BLaER1 (cell line): Measurements from ENCODE around the gene PCSK6.
"Not testable (repeated sequence)": the region's sequence is repeated elsewhere in the genome, so short reads cannot be mapped to it uniquely, and the experiment has no call there.

Experiments
- H3K27ac ChIP-seq: shearing (Covaris generic); formaldehyde crosslinking; 2 replicates; pipeline ENCODE4 v1.8.1; 2022
- H3K27me3 ChIP-seq: shearing (Covaris generic); formaldehyde crosslinking; 2 replicates; pipeline ENCODE4 v1.8.1; 2022
- H3K36me3 ChIP-seq: shearing (Covaris generic); formaldehyde crosslinking; 2 replicates; pipeline ENCODE4 v1.8.1; 2022
- H3K4me1 ChIP-seq: shearing (Covaris generic); formaldehyde crosslinking; 2 replicates; pipeline ENCODE4 v1.8.1; 2022
- H3K4me2 ChIP-seq: shearing (Covaris generic); formaldehyde crosslinking; 2 replicates; pipeline ENCODE4 v1.8.1; 2022
- H3K4me3 ChIP-seq: shearing (Covaris generic); formaldehyde crosslinking; 2 replicates; pipeline ENCODE4 v1.8.1; 2022
- H3K9ac ChIP-seq: shearing (Covaris generic); formaldehyde crosslinking; 2 replicates; pipeline ENCODE4 v1.8.1; 2022
- H3K9me3 ChIP-seq: shearing (Covaris generic); formaldehyde crosslinking; 2 replicates; pipeline ENCODE4 v1.8.1; 2022
- H4K20me1 ChIP-seq: shearing (Covaris generic); formaldehyde crosslinking; 2 replicates; pipeline ENCODE4 v1.8.1; 2022
- Cebpa-rat ChIP-seq: shearing (Covaris generic); IDR thresholded peaks from 2 replicates; pipeline ENCODE4 v1.8.1; 2022

The PCSK6 gene

DNA sequence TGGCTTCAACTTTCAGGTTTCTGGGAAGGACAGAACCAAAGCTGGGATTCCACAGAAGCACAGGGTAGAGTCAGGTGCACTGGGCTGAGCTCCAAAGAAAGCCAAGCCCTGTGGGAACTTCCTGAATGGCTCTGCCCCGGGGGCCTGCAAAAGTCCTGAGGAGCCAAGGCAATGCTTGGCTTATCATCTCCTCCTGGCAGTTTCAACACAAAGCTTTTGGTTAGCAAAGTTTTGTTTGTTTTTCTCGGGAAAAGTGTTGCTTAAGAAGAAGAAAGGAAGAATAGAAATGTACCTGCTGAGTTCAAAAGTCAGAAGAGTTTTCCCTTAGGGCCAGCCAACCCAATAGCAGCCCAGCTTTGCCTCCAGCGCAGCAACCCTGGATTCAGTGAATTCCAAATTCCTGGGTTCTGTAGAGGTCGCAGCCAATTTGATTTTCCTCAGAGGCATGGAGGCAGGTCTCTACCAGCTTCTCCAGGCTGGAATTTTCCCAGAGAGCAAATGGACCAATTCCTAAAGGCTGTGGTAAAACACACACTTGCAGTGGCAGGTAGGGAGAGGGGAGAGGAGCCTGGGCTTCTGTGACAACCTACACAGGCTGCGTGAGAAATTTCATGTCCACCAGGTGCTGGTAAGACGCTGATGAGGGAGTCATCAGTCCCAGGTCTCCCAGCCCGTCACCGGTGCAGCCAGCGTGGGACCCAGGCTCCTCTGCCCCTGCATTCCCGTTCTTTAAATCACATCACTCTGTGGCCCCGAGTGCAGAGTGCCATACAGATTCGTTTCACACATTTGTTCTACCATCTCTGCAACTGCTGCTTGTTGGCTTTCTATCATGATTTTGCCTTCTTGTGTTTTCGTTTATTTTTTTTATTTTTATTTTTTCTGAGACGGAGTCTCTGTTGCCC lies 140.2 kb downstream of the PCSK6 start:
- no peak overlapping the region for H3K4me2 ChIP-seq
- no peak overlapping the region for H3K27ac ChIP-seq
- no peaks in the 10 kb centered on the region for H4K20me1 ChIP-seq
- H3K36me3 ChIP-seq = no peaks in the 10 kb centered on the region; the same call in 1 of the 2 replicates
- no peak overlapping the region for H3K4me3 ChIP-seq
- H3K27me3 ChIP-seq = no peaks in the 10 kb centered on the region
- TF ChIP-seq Cebpa-rat = no peak
- no peaks in the 10 kb centered on the region for H3K9me3 ChIP-seq
- H3K4me1 ChIP-seq = peaks cover 8% of the 10 kb centered on the region; the same call in 1 of the 2 replicates
- H3K9ac ChIP-seq = no peak overlapping the region

GRCh38 chr15:101348643-101349042 lies 140.9 kb downstream of the PCSK6 start:
- no peak overlapping the region for H3K27ac ChIP-seq
- H3K9me3 ChIP-seq = no peaks in the 10 kb centered on the region
- H3K36me3 ChIP-seq = no peaks in the 10 kb centered on the region; the same call in 1 of the 2 replicates
- no peak overlapping the region for H3K4me3 ChIP-seq
- H3K9ac ChIP-seq = no peak overlapping the region
- TF ChIP-seq Cebpa-rat = no peak
- no peaks in the 10 kb centered on the region for H4K20me1 ChIP-seq
- no peak overlapping the region for H3K4me2 ChIP-seq
- peaks cover 8% of the 10 kb centered on the region; the same call in 1 of the 2 replicates for H3K4me1 ChIP-seq
- no peaks in the 10 kb centered on the region for H3K27me3 ChIP-seq

DNA sequence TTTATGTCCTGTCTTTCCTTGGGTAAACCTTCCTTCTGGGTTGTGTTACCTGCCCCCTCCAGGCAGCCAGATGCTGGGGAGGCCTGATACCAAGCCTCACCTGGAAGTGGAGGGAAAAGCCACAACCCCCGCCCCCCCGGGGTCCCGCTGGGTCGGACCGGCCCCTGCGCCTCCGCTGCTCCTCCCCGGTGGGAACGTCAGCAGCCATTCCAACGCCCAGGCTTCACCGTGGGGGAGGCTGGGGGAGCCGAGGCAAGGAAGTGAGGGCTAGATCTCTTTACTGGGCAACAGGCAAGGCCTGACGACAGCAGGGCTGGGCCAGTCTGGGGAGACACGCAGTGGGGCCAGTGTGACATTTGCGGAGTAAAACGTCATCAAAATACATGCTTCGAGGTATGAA lies 141.5 kb downstream of the PCSK6 start:
- H3K9ac ChIP-seq = no peak overlapping the region
- no peaks in the 10 kb centered on the region for H4K20me1 ChIP-seq
- no peak for TF ChIP-seq Cebpa-rat
- H3K9me3 ChIP-seq = no peaks in the 10 kb centered on the region
- H3K4me1 ChIP-seq = peaks cover 8% of the 10 kb centered on the region; the same call in 1 of the 2 replicates
- no peaks in the 10 kb centered on the region for H3K27me3 ChIP-seq
- no peaks in the 10 kb centered on the region for H3K36me3 ChIP-seq
- no peak overlapping the region for H3K4me3 ChIP-seq
- no peak overlapping the region for H3K4me2 ChIP-seq
- H3K27ac ChIP-seq = no peak overlapping the region

DNA sequence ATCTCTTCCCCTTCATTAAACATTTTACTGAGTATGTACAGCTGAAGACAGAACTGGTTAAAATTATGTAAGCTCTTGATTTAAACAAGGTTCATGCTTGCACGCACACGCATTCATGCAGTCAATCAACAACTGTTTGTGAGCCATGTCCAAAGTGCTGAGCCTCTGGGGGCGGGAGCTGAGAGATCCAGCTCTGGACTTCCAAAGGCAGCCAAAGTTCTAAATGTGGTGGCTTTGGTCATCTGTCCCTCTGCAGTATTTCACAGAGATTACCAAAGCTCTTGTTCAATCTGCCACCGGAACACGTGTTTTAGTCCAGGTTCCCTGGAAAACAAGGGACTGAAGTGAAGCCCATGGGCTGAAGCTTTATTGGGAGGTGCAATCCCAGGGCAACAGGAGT lies 142.1 kb downstream of the PCSK6 start:
- peaks cover 8% of the 10 kb centered on the region; the same call in 1 of the 2 replicates for H3K4me1 ChIP-seq
- no peaks in the 10 kb centered on the region for H3K27me3 ChIP-seq
- no peaks in the 10 kb centered on the region for H3K9me3 ChIP-seq
- no peak overlapping the region for H3K4me2 ChIP-seq
- H3K4me3 ChIP-seq = no peak overlapping the region
- no peaks in the 10 kb centered on the region for H4K20me1 ChIP-seq
- no peak for TF ChIP-seq Cebpa-rat
- H3K27ac ChIP-seq = no peak overlapping the region
- H3K36me3 ChIP-seq = no peaks in the 10 kb centered on the region
- no peak overlapping the region for H3K9ac ChIP-seq

DNA sequence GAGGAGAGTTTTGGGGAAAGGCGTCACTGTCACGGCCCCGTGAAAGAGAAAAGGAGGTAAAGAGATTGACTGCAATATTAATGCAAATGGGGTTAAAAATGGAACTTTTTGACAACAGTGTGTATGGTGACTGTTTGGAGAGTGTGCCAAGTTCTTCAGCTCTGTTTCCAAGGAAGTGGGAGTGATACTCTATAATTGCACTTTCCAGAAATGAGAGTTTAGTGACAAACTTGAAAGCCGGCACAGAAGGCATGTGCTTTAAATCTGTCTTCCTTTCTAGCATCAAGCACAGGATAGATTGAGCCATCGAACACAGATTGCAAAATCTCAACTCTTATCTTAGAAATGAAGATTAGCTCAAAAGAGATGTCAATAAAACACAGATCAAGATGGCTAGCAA lies 142.6 kb downstream of the PCSK6 start:
- no peak overlapping the region for H3K4me2 ChIP-seq
- H3K27me3 ChIP-seq = no peaks in the 10 kb centered on the region
- H4K20me1 ChIP-seq = no peaks in the 10 kb centered on the region
- H3K27ac ChIP-seq = no peak overlapping the region
- H3K9ac ChIP-seq = no peak overlapping the region
- peaks cover 8% of the 10 kb centered on the region; the same call in 1 of the 2 replicates for H3K4me1 ChIP-seq
- no peak for TF ChIP-seq Cebpa-rat
- no peaks in the 10 kb centered on the region for H3K36me3 ChIP-seq
- H3K9me3 ChIP-seq = no peaks in the 10 kb centered on the region
- no peak overlapping the region for H3K4me3 ChIP-seq

DNA sequence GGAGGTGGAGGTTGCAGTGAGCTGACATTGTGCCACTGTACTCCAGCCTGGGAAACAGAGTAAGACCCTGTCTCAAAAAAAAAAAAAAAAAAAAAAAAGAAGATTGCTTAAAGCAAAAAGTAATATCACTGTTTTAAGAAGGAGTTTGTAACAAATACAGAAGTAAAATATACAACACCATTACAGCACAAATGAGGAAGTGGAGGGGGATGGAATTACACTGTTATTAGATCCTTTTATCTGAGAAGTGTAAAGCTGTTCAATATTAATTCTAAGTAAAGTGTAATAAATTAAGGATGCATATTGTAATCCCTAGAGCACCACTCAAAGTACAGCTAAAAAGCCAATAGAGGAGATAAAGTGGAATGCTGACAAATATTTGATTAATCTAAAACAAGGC lies 147.5 kb downstream of the PCSK6 start:
- Histone ChIP-seq H3K9ac (no peak overlapping the region), H3K27ac (no peak overlapping the region), H4K20me1 (no peaks in the 10 kb centered on the region), H3K36me3 (no peaks in the 10 kb centered on the region), H3K27me3 (no peaks in the 10 kb centered on the region), H3K4me3 (no peak overlapping the region), H3K9me3 (0 out of 2 replicates have a peak, but pooled peaks cover 2% of the 10 kb centered on the region), H3K4me1 (peaks cover 20% of the 10 kb centered on the region), H3K4me2 (no peak overlapping the region)
- TF ChIP-seq Cebpa-rat = no peak

- TF ChIP-seq Cebpa-rat = no peak
- no peak overlapping the region for H3K27ac ChIP-seq
- H3K9ac ChIP-seq = no peak overlapping the region
- H3K4me2 ChIP-seq = peak overlapping the region; percentile 61
- no peaks in the 10 kb centered on the region for H3K27me3 ChIP-seq
- H3K9me3 ChIP-seq = peaks cover 34% of the 10 kb centered on the region
- no peaks in the 10 kb centered on the region for H4K20me1 ChIP-seq
- peaks cover 5% of the 10 kb centered on the region; the same call in 1 of the 2 replicates for H3K36me3 ChIP-seq
- H3K4me1 ChIP-seq = peaks cover 35% of the 10 kb centered on the region
- no peak overlapping the region for H3K4me3 ChIP-seq
These were observed 150.9 kb downstream of the PCSK6 start for GRCh38 chr15:101338502-101339057.

DNA sequence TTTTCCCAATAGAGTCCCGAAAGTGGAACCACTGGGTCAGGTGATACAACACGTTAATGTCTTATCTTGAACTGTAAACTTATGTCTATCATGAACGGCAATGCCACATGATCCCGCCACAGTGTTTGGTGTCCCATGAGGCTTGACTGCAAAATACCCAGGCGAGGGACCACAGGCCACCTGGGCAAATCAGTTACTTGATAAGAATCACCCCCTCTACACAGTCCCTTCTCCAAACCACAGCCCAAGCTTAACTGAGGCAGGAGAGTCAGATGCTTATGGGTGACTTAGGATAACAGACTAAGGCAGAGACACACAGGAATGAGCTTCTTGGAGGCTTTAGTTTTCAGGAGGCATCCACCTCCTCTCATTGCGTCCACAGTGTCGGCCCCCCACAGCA lies 151.5 kb downstream of the PCSK6 start:
- Histone ChIP-seq H4K20me1 (no peaks in the 10 kb centered on the region), H3K4me2 (peak overlapping the region; percentile 61), H3K9me3 (peaks cover 34% of the 10 kb centered on the region), H3K27ac (no peak overlapping the region), H3K36me3 (peaks cover 5% of the 10 kb centered on the region; the same call in 1 of the 2 replicates), H3K27me3 (no peaks in the 10 kb centered on the region), H3K9ac (no peak overlapping the region), H3K4me3 (no peak overlapping the region), H3K4me1 (peaks cover 35% of the 10 kb centered on the region)
- no peak for TF ChIP-seq Cebpa-rat

DNA sequence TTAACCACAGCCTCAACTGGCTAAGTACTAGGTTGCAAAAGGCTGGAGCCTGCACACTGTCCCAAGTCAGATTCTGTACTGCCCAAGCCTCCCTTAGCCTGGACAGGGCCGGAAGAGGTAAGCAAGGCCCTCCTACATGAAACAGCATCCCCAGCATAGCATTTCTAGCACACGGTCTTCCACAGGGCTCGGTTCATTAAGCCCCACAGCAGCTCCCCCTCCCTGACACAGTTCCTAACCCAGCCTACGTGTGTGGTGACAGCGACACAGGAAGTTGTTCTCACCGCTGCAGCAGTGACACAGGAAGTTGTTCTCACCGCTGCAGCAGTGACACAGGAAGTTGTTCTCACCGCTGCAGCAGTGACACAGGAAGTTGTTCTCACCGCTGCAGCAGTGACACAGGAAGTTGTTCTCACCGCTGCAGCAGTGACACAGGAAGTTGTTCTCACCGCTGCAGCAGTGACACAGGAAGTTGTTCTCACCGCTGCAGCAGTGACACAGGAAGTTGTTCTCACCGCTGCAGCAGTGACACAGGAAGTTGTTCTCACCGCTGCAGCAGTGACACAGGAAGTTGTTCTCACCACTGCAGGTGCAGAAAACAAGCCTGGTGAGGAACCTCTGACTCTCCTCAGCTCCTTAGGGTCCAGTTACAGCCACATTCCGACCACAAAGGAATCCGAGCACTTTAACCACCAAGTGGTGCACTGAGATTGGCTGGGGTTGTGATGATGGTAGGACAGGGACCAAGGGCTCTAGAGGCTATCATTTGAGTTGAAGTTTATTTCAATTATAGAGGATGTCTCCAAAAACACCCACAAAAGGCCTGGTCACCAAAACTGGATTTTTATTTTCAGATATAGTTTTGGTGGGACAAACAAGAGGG lies 155.4 kb downstream of the PCSK6 start:
- H3K9ac ChIP-seq, H3K36me3 ChIP-seq, H4K20me1 ChIP-seq, H3K27me3 ChIP-seq: not testable (repeated sequence)
- peaks cover 34% of the 10 kb centered on the region for H3K9me3 ChIP-seq
- peak overlapping the region; percentile 62; the same call in 1 of the 2 replicates for H3K27ac ChIP-seq
- H3K4me2 ChIP-seq = peak overlapping the region; percentile 60
- H3K4me3 ChIP-seq = peak overlapping the region; percentile 45
- peaks cover 41% of the 10 kb centered on the region for H3K4me1 ChIP-seq
